Astrocyte (in vitro differentiated cells and primary cell): ENCODE results near the gene RGL2.
"Not testable (repeated sequence)": the region's sequence is repeated elsewhere in the genome, so short reads cannot be mapped to it uniquely, and the experiment has no call there.

Experiments used
- EZH2 ChIP-seq: IDR thresholded peaks from 2 replicates; pipeline ENCODE4 v1.6.1; 2012; ENCODE audit warnings: mild to moderate bottlenecking, low read length, inconsistent platforms; ENCODE audit not compliant: insufficient read depth
- TF ChIP-seq, protein P1 (sequence below): IDR thresholded peaks from 2 replicates; pipeline ENCODE4 v1.5.1; 2011; ENCODE audit warnings: low read depth, mild to moderate bottlenecking, inconsistent platforms, low read length, moderate library complexity; ENCODE audit not compliant: insufficient read depth

DNA sequence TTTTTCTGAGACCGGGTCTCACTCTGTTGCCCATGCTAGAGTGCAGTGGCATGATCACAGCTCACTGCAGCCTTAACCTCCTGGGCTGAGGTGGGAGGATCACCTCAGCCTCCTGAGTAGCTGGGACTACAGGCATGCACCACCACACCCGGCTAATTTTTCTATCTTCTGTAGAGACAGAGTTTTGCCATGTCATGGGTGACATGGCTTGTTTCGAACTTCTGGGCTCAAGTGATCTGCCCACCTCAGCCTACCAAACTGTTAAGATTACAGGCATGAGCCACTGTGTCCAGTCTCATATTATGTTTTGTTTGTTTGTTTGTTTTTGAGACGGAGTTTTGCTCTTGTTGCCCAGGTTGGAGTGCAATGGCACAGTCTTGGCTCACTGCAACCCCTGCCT lies 13.5 kb downstream of the RGL2 start:
- TF ChIP-seq, protein P1, sequence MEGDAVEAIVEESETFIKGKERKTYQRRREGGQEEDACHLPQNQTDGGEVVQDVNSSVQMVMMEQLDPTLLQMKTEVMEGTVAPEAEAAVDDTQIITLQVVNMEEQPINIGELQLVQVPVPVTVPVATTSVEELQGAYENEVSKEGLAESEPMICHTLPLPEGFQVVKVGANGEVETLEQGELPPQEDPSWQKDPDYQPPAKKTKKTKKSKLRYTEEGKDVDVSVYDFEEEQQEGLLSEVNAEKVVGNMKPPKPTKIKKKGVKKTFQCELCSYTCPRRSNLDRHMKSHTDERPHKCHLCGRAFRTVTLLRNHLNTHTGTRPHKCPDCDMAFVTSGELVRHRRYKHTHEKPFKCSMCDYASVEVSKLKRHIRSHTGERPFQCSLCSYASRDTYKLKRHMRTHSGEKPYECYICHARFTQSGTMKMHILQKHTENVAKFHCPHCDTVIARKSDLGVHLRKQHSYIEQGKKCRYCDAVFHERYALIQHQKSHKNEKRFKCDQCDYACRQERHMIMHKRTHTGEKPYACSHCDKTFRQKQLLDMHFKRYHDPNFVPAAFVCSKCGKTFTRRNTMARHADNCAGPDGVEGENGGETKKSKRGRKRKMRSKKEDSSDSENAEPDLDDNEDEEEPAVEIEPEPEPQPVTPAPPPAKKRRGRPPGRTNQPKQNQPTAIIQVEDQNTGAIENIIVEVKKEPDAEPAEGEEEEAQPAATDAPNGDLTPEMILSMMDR = not testable (repeated sequence)
- TF ChIP-seq EZH2 = not testable (repeated sequence)
